ENCODE data around the gene TSFM. TPM values are rescaled to one million over a fixed set of nuclear protein-coding genes. Genes with fewer than 3 reads are reported as not detected.

Gene TSFM
- total and polyA plus RNA-seq, 4 donors: 14.6 to 60.5 (median 38.2) TPM

DNA sequence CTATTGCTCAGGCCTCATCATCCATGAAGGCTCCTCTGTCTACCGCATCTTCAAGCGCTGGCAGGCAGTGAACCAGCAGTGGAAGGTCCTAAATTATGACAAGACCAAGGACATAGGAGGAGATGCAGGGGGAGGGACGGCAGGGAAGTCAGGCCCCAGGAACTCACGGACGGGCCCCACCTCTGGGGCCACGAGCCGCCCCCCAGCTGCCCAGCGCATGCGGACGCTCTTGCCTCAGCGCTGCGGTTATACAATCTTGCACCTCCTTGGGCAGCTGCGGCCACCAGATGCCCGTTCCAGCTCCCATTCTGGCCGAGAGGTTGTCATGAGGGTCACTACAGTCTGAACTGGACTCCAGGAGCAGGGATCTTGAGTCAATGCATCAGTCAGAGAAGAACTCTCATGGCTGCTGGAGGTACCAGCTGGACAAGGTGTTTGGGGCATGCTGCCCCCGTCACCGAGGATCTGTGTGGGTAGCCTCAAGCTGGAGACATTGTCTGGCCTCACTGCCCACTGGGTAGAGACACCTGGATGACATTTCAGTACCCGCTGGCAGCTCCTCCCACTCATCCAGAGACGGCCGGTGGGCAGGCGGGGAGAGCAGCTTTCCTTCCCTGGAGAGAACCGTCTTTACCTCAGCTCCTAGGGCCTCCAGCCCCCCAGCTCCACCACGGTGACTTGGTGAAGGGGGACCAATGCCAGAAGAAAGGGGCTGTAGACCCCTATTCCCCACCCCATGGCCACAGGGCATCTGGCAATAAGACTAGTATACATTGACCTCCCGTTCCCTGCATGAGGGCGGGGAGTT is 23.8 kb upstream of the TSFM start:
- Histone ChIP-seq H3K9me3 (ENCODE audit: control insufficient read depth in 4 of 4, low read length in 3 of 4) (no peaks in the 10 kb centered on the region), H3K27ac (ENCODE audit: low read depth in 1 of 2, low read length in 2 of 2) (no peak overlapping the region), H3K9ac (ENCODE audit: low read depth in 1 of 2, low read length in 2 of 2) (no peak overlapping the region), H3K36me3 (ENCODE audit: control insufficient read depth in 4 of 4, insufficient read depth in 3 of 4, low read depth in 1 of 4, low read length in 3 of 4) (peaks cover 0 to 7% (median 0%) of the 10 kb centered on the region in 4 donors), H3K4me1 (ENCODE audit: control insufficient read depth in 4 of 4, insufficient read depth in 4 of 4, low read length in 3 of 4) (peaks cover 0 to 18% (median 10%) of the 10 kb centered on the region in 4 donors), H3K4me3 (ENCODE audit: low read depth in 1 of 3, low read length in 3 of 3) (no peak overlapping the region), H3K27me3 (ENCODE audit: control insufficient read depth in 4 of 4, insufficient read depth in 4 of 4, low read length in 3 of 4) (peaks cover 0 to 2% (median 0%) of the 10 kb centered on the region in 4 donors)
- TF ChIP-seq SP1 (IDR thresholded peaks at IDR 0.05) (no peak), HNF4G (IDR thresholded peaks at IDR 0.05) (no peak), GABPA (IDR thresholded peaks at IDR 0.05 in 1 of 2, conservative IDR thresholded peaks at IDR 0.05 in 1 of 2) (no peak), HNF4A (conservative IDR thresholded peaks at IDR 0.05) (no peak), FOXA2 (IDR thresholded peaks at IDR 0.05) (no peak), YY1 (IDR thresholded peaks at IDR 0.05) (no peak), TAF1 (conservative IDR thresholded peaks at IDR 0.05) (no peak), RXRA (IDR thresholded peaks at IDR 0.05) (no peak), FOXA1 (IDR thresholded peaks at IDR 0.05) (no peak), RAD21 (IDR thresholded peaks at IDR 0.05) (no peak)
- TF ChIP-seq, protein P1, sequence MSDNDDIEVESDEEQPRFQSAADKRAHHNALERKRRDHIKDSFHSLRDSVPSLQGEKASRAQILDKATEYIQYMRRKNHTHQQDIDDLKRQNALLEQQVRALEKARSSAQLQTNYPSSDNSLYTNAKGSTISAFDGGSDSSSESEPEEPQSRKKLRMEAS (IDR thresholded peaks at IDR 0.05): no peak
- TF ChIP-seq, protein P2, sequence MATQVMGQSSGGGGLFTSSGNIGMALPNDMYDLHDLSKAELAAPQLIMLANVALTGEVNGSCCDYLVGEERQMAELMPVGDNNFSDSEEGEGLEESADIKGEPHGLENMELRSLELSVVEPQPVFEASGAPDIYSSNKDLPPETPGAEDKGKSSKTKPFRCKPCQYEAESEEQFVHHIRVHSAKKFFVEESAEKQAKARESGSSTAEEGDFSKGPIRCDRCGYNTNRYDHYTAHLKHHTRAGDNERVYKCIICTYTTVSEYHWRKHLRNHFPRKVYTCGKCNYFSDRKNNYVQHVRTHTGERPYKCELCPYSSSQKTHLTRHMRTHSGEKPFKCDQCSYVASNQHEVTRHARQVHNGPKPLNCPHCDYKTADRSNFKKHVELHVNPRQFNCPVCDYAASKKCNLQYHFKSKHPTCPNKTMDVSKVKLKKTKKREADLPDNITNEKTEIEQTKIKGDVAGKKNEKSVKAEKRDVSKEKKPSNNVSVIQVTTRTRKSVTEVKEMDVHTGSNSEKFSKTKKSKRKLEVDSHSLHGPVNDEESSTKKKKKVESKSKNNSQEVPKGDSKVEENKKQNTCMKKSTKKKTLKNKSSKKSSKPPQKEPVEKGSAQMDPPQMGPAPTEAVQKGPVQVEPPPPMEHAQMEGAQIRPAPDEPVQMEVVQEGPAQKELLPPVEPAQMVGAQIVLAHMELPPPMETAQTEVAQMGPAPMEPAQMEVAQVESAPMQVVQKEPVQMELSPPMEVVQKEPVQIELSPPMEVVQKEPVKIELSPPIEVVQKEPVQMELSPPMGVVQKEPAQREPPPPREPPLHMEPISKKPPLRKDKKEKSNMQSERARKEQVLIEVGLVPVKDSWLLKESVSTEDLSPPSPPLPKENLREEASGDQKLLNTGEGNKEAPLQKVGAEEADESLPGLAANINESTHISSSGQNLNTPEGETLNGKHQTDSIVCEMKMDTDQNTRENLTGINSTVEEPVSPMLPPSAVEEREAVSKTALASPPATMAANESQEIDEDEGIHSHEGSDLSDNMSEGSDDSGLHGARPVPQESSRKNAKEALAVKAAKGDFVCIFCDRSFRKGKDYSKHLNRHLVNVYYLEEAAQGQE (IDR thresholded peaks at IDR 0.05): no peak
- TF ChIP-seq, protein P3, sequence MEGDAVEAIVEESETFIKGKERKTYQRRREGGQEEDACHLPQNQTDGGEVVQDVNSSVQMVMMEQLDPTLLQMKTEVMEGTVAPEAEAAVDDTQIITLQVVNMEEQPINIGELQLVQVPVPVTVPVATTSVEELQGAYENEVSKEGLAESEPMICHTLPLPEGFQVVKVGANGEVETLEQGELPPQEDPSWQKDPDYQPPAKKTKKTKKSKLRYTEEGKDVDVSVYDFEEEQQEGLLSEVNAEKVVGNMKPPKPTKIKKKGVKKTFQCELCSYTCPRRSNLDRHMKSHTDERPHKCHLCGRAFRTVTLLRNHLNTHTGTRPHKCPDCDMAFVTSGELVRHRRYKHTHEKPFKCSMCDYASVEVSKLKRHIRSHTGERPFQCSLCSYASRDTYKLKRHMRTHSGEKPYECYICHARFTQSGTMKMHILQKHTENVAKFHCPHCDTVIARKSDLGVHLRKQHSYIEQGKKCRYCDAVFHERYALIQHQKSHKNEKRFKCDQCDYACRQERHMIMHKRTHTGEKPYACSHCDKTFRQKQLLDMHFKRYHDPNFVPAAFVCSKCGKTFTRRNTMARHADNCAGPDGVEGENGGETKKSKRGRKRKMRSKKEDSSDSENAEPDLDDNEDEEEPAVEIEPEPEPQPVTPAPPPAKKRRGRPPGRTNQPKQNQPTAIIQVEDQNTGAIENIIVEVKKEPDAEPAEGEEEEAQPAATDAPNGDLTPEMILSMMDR (IDR thresholded peaks at IDR 0.05; ENCODE audit: low read depth, low read length, missing input control): no peak
- TF ChIP-seq, protein P4, sequence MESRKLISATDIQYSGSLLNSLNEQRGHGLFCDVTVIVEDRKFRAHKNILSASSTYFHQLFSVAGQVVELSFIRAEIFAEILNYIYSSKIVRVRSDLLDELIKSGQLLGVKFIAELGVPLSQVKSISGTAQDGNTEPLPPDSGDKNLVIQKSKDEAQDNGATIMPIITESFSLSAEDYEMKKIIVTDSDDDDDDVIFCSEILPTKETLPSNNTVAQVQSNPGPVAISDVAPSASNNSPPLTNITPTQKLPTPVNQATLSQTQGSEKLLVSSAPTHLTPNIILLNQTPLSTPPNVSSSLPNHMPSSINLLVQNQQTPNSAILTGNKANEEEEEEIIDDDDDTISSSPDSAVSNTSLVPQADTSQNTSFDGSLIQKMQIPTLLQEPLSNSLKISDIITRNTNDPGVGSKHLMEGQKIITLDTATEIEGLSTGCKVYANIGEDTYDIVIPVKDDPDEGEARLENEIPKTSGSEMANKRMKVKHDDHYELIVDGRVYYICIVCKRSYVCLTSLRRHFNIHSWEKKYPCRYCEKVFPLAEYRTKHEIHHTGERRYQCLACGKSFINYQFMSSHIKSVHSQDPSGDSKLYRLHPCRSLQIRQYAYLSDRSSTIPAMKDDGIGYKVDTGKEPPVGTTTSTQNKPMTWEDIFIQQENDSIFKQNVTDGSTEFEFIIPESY (IDR thresholded peaks at IDR 0.05): no peak
- DNase-seq (ENCODE audit: low spot score): no peak
- WGBS: 95% methylated on average over 25 of the region's 25 CpGs

Measured in liver (tissue), 9 donors.